HG03457 (cell line): ENCODE measurements around the gene TGM4.
"Not testable (repeated sequence)": the region's sequence is repeated elsewhere in the genome, so short reads cannot be mapped to it uniquely, and the experiment has no call there.

Experiments used
- ATAC-seq: cut with Tn5 transposase; IDR thresholded peaks from one replicate; pipeline ENCODE4 v1.9.1; 2021; ENCODE audit warnings: moderate number of reproducible peaks; ENCODE audit not compliant: unreplicated experiment

The TGM4 gene

GRCh38 chr3:44874308-44874707, at the start of gene TGM4:
Gene TGM4 (plus strand): TSS chr3:44874608. CDS start chr3:44874679, 71 bp downstream.
- ATAC-seq, result no peak

GRCh38 chr3:44825264-44825925, 49.0 kb upstream of the TGM4 start:
- ATAC-seq, result no peak

DNA sequence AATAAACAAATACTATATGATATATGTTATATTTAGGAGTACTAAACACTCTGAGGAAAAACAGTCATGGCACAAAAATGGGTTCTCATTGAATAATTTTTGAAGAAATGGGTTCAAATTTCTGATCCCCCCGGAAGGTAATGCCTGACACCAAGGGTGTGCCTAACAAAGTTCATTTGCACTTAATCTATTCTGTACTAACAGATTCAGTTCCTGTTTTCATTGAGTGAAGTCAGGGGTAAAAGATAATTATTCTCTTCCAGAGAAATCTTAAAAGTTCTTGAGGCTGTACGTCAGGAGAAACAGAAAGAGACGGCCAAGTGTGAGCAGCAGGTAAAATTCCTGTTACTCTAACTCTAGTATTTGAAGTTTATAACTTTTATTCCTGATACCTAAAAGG, 47.2 kb upstream of the TGM4 start:
- ATAC-seq, result no peak

- ATAC-seq, result no peak
These were observed 43.2 kb upstream of the TGM4 start for GRCh38 chr3:44831232-44831631.

GRCh38 chr3:44832032-44832431, 42.4 kb upstream of the TGM4 start:
- no peak for ATAC-seq

DNA sequence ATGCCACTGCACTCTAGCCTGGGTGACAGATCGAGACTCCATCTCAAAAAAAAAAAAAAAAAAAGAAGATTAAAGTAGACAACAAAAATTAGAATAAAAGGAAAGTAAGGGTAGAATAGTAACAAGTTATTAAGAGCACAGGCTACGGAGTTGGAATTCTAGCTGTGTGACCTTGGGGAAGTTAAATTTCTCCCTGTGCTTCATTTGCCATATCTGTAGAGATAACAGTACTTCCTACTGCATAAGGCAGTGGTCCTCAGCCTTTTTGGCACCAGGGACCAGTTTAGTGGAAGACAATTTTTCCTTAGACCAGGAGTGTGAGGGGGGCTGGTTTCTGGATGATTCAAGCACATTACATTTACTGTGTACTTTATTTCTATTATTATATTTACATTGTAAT, 41.4 kb upstream of the TGM4 start:
- ATAC-seq, result no peak

DNA sequence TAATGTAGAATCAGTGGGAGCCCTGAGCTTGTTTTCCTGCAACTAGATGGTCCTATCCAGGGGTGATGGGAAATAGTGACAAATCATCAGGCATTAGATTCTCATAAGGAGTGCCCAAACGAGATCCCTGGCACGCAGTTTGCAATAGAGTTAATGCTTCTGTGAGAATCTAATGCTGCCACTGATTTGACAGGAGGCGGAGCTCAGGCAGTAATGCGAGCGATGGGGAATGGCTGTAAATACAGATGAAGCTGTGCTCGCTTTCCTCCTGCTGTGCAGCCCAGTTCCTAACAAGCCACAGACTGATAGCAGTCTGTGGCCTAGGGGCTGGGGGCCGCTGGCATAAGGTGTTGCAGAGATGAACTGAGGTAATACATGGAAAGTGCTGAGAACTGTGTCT, 41.0 kb upstream of the TGM4 start:
- no peak for ATAC-seq

- ATAC-seq, result no peak
These were observed 38.7 kb upstream of the TGM4 start for GRCh38 chr3:44835684-44836083.

- ATAC-seq, result no peak
These were observed 32.0 kb upstream of the TGM4 start for GRCh38 chr3:44842376-44842775.

DNA sequence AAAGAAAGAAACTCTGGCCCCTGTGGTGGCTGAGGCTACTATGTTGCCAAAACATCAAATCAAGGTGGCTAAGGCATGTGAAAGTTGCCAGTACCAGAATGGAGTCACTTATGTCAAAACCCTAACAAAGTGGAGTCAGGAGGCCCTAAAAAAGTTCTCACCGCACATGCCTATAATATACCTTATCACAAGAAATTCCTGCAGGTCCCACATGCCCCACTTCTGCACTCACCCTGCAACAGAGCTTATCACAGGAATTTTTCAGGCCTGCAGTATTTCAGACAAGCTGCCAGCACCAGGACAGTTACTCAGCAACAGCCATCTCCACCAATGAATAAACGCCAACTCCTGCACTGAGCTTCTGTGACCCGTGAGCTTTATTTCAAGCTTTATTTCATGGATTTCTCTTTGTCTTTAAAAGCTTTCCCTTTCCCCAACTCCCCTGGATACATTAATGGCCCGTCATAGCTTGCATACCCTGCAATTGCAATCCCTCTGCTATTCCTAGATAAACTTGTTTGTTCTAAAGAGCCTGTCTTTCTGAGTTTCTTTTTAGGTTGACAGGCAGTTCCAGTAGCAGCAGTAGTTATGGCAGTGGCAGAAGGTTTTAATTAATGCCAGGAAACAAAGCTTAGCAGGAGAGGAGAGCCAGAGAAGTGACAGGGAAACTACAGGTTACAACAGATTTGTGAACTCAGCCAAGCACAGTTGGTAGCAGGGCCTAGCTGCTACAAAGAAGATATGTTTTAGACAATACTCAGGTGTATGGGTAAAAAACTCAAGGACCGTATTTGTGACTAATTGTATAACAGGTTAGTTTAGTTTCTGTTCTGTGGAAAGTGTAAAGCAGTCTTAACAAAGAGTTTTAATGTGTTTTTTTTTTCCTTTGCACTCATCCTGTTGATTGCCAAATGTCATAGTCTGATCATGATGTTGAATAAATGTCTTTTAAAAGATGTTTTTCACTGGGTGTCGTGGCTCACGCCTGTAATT, 28.6 kb upstream of the TGM4 start:
- ATAC-seq, result no peak

GRCh38 chr3:44848634-44849033, 25.8 kb upstream of the TGM4 start:
- ATAC-seq, result no peak

GRCh38 chr3:44856663-44857062, 17.7 kb upstream of the TGM4 start:
- not testable (repeated sequence) for ATAC-seq

DNA sequence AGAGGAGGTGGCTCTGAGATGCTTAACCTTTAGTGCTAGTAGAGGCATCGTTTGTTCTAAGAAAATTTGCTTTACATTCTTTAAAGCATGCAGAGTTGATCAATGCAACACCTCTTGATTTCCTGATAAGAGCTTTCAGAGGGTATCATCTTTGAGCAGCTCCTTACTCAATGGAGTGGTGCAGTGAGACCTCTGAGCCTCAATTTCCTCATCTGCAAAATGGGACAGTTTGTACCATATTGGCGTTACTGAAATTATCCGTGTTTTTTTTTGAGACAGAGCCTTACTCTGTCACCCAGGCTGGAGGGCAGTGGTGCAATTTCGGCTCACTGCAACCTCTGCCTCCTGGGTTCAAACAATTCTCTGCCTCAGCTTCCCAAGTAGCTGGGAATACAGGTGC, 14.3 kb upstream of the TGM4 start:
- ATAC-seq, result no peak

DNA sequence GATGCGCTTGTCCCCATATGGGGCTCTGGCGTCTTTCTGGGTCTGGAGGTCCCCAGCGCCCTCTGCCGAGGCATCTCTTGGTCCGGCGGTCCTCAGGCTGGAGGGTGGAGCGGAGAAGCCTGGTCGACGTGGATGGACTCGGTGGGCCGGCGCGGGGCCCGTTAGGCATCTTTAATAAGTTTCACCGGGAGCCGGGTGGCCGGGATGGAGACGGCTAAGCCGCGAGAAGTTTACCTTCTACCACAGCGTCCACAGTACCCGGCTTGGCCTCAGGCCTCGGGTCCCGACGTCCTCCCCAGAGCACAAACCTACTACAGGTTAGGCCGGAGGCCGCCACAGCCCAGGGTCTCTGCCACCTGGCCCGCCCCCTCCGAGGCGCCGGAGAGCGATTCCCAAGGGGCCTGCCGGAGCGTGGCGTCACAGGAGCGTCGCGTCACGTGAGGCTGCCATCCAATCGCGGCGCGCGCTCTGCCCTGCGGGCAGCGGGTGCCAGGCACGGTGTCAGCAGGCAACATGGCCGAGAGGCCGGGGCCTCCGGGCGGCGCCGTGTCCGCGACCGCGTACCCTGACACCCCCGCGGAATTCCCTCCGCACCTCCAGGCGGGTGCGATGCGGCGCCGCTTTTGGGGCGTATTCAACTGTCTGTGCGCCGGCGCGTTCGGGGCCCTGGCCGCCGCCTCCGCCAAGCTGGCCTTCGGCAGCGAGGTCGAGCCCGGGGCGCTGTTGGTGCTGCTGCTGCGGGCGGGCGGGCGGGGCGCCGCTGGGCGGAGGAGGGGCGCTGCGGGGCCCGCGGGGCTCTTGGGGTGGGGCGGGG, 12.8 kb upstream of the TGM4 start, which contains the start of gene TMEM42:
Gene TMEM42 (plus strand): TSS at position 501 of the 814 bp plus-strand sequence. CDS start 13 bp downstream, at position 514.
- ATAC-seq, result peak; percentile 95

- ATAC-seq, result peak; percentile 30
These were observed 12.2 kb upstream of the TGM4 start for GRCh38 chr3:44862226-44862637.

DNA sequence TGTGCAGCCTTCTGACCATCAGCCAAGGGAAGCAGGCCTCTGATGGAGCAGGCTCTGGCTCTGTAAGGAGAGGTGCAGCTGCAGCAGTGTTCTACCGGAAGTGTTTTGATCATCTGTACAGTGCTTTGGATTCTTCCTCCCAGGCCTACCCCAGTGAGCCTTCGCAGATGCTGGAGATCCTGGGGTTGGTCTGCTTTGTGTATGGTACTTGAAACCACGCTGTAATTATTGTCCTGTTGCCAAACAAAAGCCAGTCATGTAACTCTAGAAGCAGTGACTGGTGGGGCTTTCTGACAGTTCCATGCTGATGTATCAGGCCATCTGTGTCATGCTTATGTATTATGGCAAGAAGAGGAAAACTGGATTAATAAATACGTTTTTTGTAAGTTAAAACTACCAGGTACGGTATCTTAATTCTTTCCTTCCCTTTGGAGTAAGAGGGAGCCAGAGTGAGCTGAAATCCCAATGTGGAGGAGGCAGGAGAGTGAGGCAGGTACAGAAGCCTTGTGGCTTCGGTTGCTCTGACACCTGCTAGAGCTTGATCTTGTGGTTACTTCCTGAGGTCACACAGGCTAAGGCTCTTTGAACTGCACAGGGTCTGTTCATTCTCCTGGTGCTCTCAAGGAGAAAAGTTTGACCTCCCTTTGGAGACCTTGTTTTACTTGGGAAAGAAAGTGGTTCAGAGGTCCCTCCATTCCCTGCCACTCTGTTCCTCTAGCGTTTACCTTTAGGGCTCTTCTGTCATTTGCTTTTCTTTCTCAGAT, 9.0 kb upstream of the TGM4 start:
- ATAC-seq, result no peak

DNA sequence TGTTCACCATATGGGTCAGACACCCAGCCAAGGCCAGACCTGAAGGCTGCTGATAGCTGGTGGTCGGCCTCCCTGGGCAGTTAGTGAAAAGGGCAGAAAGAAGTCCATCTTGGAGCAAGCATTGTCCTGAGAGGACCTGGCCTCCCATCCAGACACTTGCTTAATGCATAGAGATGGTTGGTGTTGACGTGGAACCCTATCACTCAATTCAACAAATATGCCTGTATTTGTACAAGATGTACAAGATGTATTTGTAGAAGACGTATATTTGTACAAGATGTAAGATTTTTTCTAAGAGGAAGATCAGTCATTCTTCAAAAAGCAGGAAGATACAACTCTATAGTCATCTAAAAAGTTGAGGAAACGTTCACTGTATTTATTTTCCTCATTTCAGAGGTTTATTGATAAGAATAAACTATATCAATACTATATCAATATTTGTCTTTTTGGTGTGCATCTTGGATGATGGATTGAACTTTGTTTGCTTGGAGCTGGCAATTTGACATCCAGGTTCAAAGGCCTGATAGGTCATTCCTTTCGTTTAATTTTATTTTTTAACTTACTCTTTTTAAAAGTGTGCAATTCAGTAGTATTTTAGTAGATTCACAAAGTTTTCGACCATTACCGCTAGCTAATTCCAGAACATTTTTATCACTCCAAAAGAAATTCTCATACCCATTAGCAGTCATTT, 6.8 kb upstream of the TGM4 start:
- ATAC-seq, result no peak

GRCh38 chr3:44870375-44871061, 3.9 kb upstream of the TGM4 start:
- no peak for ATAC-seq

DNA sequence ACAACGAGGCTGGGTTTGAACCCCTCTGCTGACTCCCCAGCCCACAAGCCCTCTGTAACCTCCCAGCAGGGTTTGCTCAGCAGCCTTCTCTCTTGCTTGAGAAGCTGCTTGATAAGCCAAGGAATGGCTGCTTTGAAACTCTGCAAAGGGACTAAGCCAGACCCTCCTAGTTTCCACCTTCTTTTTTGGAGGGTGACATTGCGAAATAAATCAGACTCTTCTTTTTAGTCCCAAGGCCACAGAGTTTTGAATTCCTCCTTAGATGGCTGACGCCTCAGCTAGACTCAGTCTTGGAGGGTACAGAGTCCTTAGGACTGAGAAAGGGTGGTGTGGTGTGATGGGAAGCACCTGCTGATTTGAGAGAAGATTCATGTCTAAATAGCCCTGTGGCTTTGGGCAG, 1.2 kb downstream of the TGM4 start:
- no peak for ATAC-seq
